ENCODE data around the gene PCMT1. TPM values are rescaled to one million over a fixed set of nuclear protein-coding genes. Genes with fewer than 3 reads are reported as not detected.

PCMT1 gene
- total RNA-seq, 3 donors from 2014 or later: 51.9 to 72.4 (median 57.9) TPM

DNA sequence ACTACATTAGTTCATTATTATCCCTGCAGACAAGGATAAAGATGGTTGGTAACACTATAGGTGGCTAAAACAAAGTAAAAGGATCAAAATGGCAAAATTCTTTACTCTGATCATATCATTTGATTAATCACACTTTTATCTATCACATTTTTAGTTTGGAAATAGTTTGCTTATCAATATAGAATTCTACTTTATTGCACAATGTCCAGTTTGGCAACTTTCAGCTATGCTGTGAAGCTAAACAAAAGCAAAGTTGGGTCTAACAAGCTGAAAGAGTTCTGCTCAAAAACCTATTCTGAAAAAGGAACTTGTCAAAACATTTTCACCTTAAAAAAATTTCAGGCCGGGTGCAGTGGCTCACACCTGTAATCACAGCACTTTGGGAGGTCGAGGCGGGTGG is 23.8 kb upstream of the PCMT1 start:
- TF ChIP-seq, protein P1, sequence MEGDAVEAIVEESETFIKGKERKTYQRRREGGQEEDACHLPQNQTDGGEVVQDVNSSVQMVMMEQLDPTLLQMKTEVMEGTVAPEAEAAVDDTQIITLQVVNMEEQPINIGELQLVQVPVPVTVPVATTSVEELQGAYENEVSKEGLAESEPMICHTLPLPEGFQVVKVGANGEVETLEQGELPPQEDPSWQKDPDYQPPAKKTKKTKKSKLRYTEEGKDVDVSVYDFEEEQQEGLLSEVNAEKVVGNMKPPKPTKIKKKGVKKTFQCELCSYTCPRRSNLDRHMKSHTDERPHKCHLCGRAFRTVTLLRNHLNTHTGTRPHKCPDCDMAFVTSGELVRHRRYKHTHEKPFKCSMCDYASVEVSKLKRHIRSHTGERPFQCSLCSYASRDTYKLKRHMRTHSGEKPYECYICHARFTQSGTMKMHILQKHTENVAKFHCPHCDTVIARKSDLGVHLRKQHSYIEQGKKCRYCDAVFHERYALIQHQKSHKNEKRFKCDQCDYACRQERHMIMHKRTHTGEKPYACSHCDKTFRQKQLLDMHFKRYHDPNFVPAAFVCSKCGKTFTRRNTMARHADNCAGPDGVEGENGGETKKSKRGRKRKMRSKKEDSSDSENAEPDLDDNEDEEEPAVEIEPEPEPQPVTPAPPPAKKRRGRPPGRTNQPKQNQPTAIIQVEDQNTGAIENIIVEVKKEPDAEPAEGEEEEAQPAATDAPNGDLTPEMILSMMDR (IDR thresholded peaks at IDR 0.05): no peak
- H3K36me3 ChIP-seq (ENCODE audit: low read depth): peaks cover 5% of the 10 kb centered on the region

DNA sequence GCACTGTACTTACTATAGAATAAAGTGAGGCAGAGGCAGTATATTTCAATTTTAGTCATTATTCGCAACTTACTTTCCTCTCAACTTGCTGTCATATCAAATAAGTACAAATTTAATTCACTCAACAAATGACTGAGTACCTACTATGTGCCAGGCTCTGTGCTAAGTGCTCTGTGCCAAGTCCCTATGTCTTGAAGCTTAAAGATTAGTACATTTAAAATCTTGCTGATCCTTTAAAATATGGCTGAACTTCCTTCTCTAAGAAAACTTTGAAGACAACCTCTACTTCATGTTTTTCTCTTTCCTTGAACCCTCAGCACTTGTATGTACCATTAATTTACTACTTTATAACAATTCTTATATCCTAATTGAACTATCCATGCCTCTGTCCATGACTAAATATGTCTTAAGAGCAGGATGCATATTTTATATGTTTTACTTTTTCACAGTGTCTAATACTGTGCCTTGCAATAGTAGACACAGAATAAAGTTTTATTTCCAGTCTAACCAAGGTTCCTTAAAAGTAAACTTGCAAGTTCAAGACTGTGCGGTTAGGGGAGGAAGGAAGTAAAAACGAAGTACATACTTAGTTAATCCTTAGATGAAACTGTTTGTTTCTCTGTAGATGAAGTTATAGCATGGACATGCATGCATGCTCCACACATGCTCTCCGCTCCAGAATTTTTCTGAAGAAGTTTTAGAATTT is 21.6 kb upstream of the PCMT1 start:
- no peaks in the 10 kb centered on the region for H3K9me3 ChIP-seq
- H3K36me3 ChIP-seq (ENCODE audit: low read depth): peaks cover 5% of the 10 kb centered on the region
- no peak overlapping the region for H3K4me3 ChIP-seq
- ATAC-seq (no peak), DNase-seq (no peak)
- peaks cover 5% of the 10 kb centered on the region for H3K4me1 ChIP-seq (ENCODE audit: low read depth)
- TF ChIP-seq, protein P1 (IDR thresholded peaks at IDR 0.05): no peak
- intact Hi-C loops (cut with DNase I, micrococcal nuclease): no loop called here

More for the DNA sequence above, 23.8 kb upstream of the PCMT1 start:
- Histone ChIP-seq H3K4me1 (ENCODE audit: low read depth) (peaks cover 5% of the 10 kb centered on the region), H3K4me3 (no peak overlapping the region), H3K9me3 (no peaks in the 10 kb centered on the region)
- ATAC-seq: no peak
- no peak for DNase-seq
- intact Hi-C loops (cut with DNase I, micrococcal nuclease): no loop called here

DNA sequence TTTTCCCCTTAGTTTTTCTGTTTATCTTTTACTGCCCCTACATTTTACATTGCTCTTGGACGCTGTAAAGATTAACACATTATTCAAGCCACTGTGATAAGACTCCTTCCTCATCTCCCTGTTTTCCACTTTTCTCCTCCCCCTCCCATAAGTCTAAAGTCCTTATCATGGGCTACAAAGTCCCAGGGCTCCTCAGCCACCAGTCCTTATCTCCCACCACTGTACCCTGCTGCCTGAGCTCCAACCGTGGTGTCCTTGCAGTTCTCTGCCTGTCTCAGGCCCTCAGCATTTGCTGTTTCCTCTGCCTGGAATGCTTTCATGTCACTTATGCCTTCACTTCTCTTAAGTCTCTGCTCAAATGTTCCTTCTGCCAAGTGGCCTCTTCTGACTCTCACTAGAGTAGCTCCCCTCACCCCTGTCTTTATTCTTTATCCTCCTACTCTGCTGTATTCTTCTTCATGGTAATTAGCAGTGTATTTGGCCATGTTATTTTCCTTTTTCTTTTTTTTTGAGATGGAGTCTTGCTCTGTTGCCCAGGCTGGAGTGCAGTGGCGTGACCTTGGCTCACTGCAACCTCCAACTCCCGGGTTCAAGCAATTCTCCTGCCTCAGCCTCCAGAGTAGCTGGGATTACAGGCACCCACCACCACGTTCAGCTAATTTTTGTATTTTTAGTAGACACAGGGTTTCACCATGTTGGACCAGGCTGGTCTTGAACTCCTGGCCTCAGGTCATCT is 20.9 kb upstream of the PCMT1 start:
- TF ChIP-seq, protein P1 (IDR thresholded peaks at IDR 0.05): no peak
- intact Hi-C loops (cut with DNase I, micrococcal nuclease): no loop called here
- Histone ChIP-seq H3K9me3 (no peaks in the 10 kb centered on the region), H3K36me3 (ENCODE audit: low read depth) (peaks cover 5% of the 10 kb centered on the region), H3K4me1 (ENCODE audit: low read depth) (peaks cover 4% of the 10 kb centered on the region), H3K4me3 (no peak overlapping the region)
- DNase-seq: no peak
- no peak for ATAC-seq

DNA sequence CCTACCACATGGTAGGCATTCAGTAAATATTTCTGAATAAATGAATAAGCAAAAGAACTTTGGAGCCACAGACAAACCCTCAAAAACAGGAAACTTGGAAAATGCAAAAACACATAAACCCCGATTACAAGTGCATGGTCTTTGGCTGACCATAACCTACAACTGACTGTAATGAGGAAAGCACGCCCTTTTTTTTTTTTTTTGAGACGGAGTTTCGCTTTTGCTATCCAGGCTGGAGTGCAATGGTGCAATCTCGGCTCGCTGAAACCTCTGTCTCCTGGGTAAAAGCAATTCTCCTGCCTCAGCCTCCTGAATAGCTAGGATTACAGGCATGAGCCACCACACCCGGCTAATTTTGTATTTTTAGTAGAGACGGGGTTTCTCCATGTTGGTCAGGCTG is 19.7 kb upstream of the PCMT1 start:
- no peak for ATAC-seq
- Histone ChIP-seq H3K9me3 (no peaks in the 10 kb centered on the region), H3K4me1 (ENCODE audit: low read depth) (no peaks in the 10 kb centered on the region), H3K4me3 (no peak overlapping the region), H3K36me3 (ENCODE audit: low read depth) (peaks cover 5% of the 10 kb centered on the region)
- DNase-seq: no peak
- intact Hi-C loops (cut with DNase I, micrococcal nuclease): no loop called here
- TF ChIP-seq, protein P1 (IDR thresholded peaks at IDR 0.05): no peak

DNA sequence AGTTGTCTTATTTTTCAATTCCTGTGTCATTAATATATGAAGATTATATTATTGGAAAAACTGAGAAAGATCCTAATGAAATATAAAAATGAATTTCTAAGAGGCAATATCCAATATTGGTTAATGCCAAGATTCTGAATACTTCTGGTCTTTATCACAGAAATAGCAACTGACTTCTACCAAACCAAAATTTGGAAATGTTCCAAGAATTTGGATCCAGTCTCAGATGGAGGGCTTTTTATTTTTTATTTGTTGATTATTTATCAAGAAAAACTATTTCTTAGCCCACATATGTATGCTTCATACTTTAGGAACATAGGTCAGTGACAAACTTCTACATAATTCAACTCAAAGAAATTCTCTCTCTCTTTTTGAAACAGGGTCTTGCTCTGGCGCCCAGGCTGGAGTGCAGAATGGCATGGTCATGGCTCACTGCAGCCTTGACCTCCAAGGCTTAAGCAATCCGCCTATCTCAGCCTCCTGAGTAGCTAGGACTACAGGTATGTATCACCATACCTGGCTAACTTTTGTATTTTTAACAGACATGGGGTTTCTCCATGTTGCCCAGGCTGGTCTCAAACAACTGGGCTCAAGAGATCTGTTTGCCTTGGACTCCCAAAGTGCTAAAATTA is 16.3 kb upstream of the PCMT1 start:
- H3K9me3 ChIP-seq: no peaks in the 10 kb centered on the region
- DNase-seq: no peak
- peaks cover 5% of the 10 kb centered on the region for H3K36me3 ChIP-seq (ENCODE audit: low read depth)
- intact Hi-C loops (cut with DNase I, micrococcal nuclease): no loop called here
- no peak for ATAC-seq
- TF ChIP-seq, protein P1 (IDR thresholded peaks at IDR 0.05): no peak
- no peak overlapping the region for H3K4me3 ChIP-seq
- H3K4me1 ChIP-seq (ENCODE audit: low read depth): no peaks in the 10 kb centered on the region
